DMS53 treated with DMSO at 0.1 percent for 48 hours (cell line): ENCODE measurements around the gene PODN.
A peak's percentile ranks its signal among the peaks of the same experiment; 100 is the strongest.

Experiments used
- DNase-seq: peaks from one replicate; lab custom pipeline; 2025; ENCODE audit not compliant: unreplicated experiment; lab: John Stamatoyannopoulos, UW

PODN gene

GRCh38 chr1:53088616-53089300 is 26.7 kb downstream of the PODN start:
- DNase-seq: no peak

DNA sequence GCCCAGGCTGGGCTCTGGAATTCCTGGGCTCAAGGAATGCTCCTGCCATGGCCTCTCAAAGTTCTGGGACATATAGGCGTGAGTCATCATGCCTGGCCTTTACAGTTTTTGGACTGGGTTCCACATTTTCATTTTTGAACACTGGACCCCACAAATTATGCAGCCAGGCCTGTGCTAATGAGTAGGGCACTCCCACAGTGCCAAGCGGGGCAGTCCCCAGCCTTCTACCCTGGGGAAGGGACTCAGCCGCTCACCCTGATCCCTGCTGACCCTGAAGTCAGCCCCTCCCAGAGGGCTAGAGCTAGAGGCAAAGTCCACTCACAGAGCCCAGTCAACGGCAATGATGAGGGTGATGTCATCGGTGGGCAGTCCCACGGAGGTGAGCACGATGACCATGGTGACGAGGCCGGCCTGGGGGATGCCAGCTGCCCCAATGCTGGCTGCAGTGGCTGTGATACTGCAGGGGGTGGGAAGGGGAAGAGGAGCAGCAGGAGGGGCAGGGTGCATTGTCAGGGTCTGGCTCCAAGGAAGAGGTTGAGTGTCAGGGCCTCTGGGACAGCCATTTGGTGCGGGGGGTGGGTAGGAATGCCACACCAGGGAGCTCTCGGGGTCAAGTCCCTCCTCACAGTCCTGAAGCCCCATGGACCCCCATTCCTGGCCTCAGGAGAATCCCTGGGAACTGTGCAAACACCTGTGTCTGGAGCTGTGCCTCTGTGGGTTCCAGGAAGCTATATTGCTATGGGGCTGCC is 27.6 kb downstream of the PODN start:
- no peak for DNase-seq

- no peak for DNase-seq
Observed at GRCh38 chr1:53090227-53091147, 28.5 kb downstream of the PODN start.

GRCh38 chr1:53091841-53092645 is 30.0 kb downstream of the PODN start:
- no peak for DNase-seq

DNA sequence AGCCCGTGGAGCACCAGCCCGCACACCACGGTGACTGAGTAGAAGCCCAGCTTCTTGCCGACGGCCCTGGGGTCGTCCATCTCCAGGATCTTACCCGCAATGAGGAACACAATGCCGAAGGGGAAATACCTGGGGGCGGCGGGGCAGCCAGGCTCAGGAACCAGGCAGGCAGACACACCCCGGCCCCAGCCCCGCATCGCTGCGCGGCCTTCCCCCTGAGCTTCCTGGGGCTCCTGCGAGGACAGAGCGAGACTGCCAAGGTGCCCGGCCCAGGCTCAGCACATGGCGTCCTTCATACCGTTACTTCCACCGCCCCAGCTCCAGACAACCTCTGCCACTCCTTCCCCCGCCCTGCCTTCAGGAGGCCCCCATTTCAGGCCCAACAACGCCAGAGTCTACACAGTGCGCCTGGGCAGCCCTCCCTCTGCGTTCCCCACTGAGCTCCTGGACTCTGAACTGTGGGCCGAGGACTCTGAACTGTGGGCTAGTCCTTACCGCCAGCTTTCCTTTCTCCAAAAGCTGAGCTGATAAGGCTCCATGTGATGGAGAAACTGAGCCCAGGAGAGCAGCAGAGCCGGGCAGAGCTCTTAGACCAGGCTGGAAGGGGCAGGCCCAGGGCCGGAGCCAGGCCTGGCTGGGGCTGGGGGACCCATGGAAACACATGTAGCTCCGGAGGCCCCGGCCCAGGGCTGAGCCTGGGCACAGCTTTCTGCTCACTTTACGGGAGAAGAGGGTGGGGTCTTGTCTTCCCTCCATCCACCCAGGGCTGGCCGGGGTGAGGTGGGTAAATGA is 30.8 kb downstream of the PODN start:
- DNase-seq: no peak

GRCh38 chr1:53093451-53093754 is 31.4 kb downstream of the PODN start:
- no peak for DNase-seq

- DNase-seq: no peak
Observed at GRCh38 chr1:53093778-53094532, 31.9 kb downstream of the PODN start.

- no peak for DNase-seq
Observed at GRCh38 chr1:53094533-53094919, 32.5 kb downstream of the PODN start.

GRCh38 chr1:53104289-53104913 is 42.4 kb downstream of the PODN start:
- no peak for DNase-seq

DNA sequence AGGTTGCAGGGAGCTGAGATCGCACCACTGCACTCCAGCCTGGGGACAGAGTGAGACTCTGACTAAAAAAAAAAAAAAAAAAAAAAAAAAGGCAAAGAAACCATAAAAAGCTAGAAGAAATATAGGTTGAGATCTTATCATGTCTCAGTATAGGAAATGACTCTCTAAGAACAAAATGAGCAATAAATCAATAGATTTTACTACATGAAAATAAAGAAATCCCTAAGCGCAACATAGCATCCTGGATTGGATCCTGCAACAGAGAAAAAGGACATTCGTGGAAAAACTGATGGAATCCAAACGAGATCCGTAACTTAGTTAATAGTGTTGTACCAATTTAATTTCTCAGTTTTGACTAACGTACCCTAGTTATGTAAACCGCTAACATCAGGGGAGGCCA is 45.1 kb downstream of the PODN start:
- DNase-seq: no peak

GRCh38 chr1:53107570-53108322 is 45.7 kb downstream of the PODN start:
- DNase-seq: peak; percentile 88

- DNase-seq: no peak
Observed at GRCh38 chr1:53108646-53109580, 46.9 kb downstream of the PODN start.

DNA sequence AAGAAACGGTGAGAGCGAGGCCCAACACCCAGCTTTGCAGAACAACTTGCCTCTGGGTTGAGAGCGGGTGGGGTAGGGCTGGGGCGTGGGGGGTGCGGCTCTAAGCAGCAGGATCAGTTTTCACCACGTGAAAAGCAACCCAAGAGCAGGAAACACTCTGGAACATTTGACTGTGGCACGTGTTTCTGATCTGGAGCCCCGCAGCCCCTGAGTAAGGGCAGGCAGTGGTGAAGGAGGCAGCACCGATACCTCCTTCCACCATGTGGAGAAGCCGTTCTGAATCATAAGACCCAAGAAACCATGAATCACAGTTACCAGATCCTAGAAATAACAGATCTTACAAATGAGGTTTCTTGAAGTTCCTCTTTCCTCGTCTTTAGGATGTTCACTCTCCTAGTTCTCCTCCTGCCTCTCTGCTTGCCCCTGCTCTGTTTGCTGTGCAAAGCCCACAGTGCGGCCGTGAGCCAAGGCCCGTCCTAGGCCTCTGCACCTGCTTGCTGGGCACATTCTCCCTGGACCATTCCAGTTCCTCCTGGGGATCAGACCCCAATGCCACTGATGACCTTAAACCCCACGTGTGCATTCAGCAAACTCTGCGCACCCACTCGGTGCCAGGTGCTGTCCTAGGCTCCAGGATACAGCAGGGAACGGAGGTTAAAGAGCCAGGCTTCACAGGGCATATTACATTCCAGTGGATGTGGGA is 48.5 kb downstream of the PODN start:
- DNase-seq: no peak

DNA sequence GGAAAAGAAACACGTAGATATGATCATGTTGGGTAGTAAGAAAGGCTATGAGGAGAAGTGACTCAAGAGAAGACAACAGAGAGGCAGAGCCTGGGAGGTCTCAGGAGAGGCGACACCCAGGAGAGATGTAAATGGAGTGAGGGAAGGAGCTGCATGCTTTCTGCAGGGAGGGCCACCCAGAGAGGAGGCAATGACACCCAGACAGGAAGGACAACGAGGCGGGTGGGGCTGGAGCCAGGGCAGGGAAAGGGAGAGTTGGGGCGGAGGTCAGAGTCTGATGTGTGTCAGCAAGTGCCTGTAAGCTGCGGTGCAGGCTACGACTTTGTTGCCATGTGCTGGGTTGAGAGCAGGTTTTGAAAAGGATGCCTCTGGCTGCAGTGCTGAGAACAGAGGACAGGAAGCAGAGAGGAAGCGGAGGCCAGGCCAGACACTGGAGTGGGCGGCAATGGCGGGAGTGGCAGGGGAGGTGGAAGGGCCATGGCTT is 49.1 kb downstream of the PODN start:
- DNase-seq: no peak

GRCh38 chr1:53111693-53112092 is 49.7 kb downstream of the PODN start:
- DNase-seq: no peak

DNA sequence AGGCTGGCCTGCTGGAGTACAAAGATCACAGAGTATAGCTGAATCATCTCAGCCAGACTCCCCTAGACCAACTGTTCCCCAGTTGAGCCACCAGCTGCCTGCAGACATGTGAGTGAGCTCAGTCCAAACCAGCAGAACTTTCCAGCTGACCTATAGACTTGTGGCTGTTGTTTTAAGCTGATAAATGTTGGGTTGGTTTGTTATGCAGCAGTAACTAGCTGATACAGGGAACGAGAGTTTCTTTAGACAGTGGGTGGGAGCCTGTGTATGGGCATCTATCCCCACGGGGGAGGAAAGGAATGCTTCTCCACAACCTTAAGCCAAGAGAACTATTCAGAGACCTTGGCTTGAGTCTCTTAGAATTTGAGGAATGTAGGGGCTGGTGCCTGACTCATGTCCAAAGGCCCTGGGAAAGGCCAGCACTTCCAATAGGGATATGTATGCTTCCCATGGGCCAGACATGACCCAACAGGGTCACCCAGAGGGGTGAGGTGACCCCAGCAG is 50.3 kb downstream of the PODN start:
- DNase-seq: no peak
